ENCODE data around the gene SHC2. TPM values are rescaled to one million over a fixed set of nuclear protein-coding genes. Genes with fewer than 3 reads are reported as not detected.

SHC2 gene
- total and polyA plus RNA-seq, 8 donors: 13.8 to 169 (median 36.6) TPM

- peak in 1 of 2 donors; percentile 83 for DNase-seq
- TF ChIP-seq POLR2AphosphoS5 (IDR thresholded peaks at IDR 0.05): peak in 2 of 3 donors; percentile 21 to 55
- TF ChIP-seq CTCF (IDR thresholded peaks at IDR 0.05): no peak
- Histone ChIP-seq H3K4me3 (no peak overlapping the region), H3K27ac (peak overlapping the region in 2 of 5 donors; percentile 29 to 64), H3K9me3 (peaks cover 0 to 7% (median 0%) of the 10 kb centered on the region in 4 donors), H3K36me3 (no peaks in the 10 kb centered on the region), H3K27me3 (no peaks in the 10 kb centered on the region), H3K4me1 (peaks cover 0 to 16% (median 3%) of the 10 kb centered on the region in 4 donors)
- intact Hi-C loops (cut with DNase I; ENCODE audit: low total_unique reads): no loop called here
- WGBS, 5 donors: 54 to 69% (median 68%) methylated on average over 30 to 31 of the region's 31 CpGs
Measured at GRCh38 chr19:447816-448560, 12.8 kb downstream of the SHC2 start.

- intact Hi-C loops (cut with DNase I; ENCODE audit: low total_unique reads): no loop called here
- no peaks in the 10 kb centered on the region for H3K36me3 ChIP-seq
- peaks cover 0 to 7% (median 0%) of the 10 kb centered on the region in 4 donors for H3K9me3 ChIP-seq
- peaks cover 0 to 16% (median 3%) of the 10 kb centered on the region in 4 donors for H3K4me1 ChIP-seq
- 74 to 85% (median 79%) methylated on average over 24 of the region's 24 CpGs for WGBS, 5 donors
- no peak overlapping the region for H3K27ac ChIP-seq
- TF ChIP-seq POLR2AphosphoS5 (IDR thresholded peaks at IDR 0.05): no peak
- TF ChIP-seq EP300 (IDR thresholded peaks at IDR 0.05): no peak
- no peak for TF ChIP-seq CTCF (IDR thresholded peaks at IDR 0.05)
- TF ChIP-seq POLR2A (IDR thresholded peaks at IDR 0.05): no peak
- H3K27me3 ChIP-seq: no peaks in the 10 kb centered on the region
- H3K4me3 ChIP-seq: no peak overlapping the region
- no peak for DNase-seq
Measured at GRCh38 chr19:447064-447426, 13.8 kb downstream of the SHC2 start.

GRCh38 chr19:444677-445210, 16.1 kb downstream of the SHC2 start:
- intact Hi-C loops (cut with DNase I; ENCODE audit: low total_unique reads): no loop called here

GRCh38 chr19:443005-443404, 17.8 kb downstream of the SHC2 start:
- DNase-seq: no peak
- intact Hi-C loops (cut with DNase I; ENCODE audit: low total_unique reads): no loop called here
- Histone ChIP-seq H3K36me3 (peaks cover 0 to 6% (median 2%) of the 10 kb centered on the region in 4 donors), H3K9me3 (no peaks in the 10 kb centered on the region), H3K4me3 (no peak overlapping the region), H3K4me1 (peaks cover 0 to 10% (median 2%) of the 10 kb centered on the region in 4 donors), H3K27me3 (peaks cover 0 to 17% (median 0%) of the 10 kb centered on the region in 3 donors), H3K27ac (no peak overlapping the region)
- no peak for TF ChIP-seq EP300 (IDR thresholded peaks at IDR 0.05)
- TF ChIP-seq POLR2A (IDR thresholded peaks at IDR 0.05): no peak
- TF ChIP-seq CTCF (IDR thresholded peaks at IDR 0.05): no peak
- no peak for TF ChIP-seq POLR2AphosphoS5 (IDR thresholded peaks at IDR 0.05)
- 85 to 96% (median 93%) methylated on average over 2 of the region's 2 CpGs for WGBS, 5 donors

More at GRCh38 chr19:444677-445210, 16.1 kb downstream of the SHC2 start:
- no peak for TF ChIP-seq CTCF (IDR thresholded peaks at IDR 0.05)
- no peak for TF ChIP-seq POLR2AphosphoS5 (IDR thresholded peaks at IDR 0.05)
- no peak for TF ChIP-seq EP300 (IDR thresholded peaks at IDR 0.05)
- TF ChIP-seq POLR2A (IDR thresholded peaks at IDR 0.05): no peak
- Histone ChIP-seq H3K27me3 (peaks cover 0 to 4% (median 0%) of the 10 kb centered on the region in 3 donors), H3K9me3 (no peaks in the 10 kb centered on the region), H3K4me1 (peaks cover 0 to 16% (median 3%) of the 10 kb centered on the region in 4 donors), H3K36me3 (peaks cover 0 to 6% (median 0%) of the 10 kb centered on the region in 4 donors), H3K27ac (no peak overlapping the region), H3K4me3 (no peak overlapping the region)
- 91 to 97% (median 95%) methylated on average over 23 to 26 of the region's 26 CpGs for WGBS, 5 donors
- DNase-seq: no peak

Measured in stomach (tissue), 9 donors.